ENCODE measurements around the gene XPNPEP1. TPM values are rescaled to one million over a fixed set of nuclear protein-coding genes. Genes with fewer than 3 reads are reported as not detected.
A peak's percentile ranks its signal among the peaks of the same experiment; 100 is the strongest.

The XPNPEP1 gene
- polyA plus RNA-seq, 3 donors, result 32.1 to 62.1 (median 38.4) TPM

DNA sequence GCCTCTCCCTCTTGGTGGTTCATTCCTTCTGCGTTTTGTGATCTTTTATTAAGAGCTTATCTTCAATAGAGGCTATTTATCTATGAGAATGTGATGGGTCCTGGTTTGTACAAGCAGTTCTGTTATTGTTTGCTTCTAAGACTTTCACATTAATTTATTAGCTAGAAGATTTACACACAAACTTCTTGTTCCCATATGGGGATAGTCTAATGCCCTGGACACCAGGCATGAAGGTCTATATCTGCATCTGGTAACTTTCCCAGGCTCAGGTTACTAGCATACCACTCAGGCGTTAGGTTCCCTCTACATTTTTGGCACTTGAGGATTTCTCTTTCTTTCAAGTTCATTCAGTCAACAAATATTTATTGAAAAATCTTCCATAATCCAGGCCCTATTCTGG is 7.7 kb downstream of the XPNPEP1 start:
- H2AFZ ChIP-seq (ENCODE audit: insufficient read depth, low read depth, low read length, poor library complexity, severe bottlenecking), result no peak overlapping the region
- no peak overlapping the region for H3K9ac ChIP-seq (ENCODE audit: insufficient read depth, low read length, poor library complexity, severe bottlenecking)
- TF ChIP-seq, protein P1, sequence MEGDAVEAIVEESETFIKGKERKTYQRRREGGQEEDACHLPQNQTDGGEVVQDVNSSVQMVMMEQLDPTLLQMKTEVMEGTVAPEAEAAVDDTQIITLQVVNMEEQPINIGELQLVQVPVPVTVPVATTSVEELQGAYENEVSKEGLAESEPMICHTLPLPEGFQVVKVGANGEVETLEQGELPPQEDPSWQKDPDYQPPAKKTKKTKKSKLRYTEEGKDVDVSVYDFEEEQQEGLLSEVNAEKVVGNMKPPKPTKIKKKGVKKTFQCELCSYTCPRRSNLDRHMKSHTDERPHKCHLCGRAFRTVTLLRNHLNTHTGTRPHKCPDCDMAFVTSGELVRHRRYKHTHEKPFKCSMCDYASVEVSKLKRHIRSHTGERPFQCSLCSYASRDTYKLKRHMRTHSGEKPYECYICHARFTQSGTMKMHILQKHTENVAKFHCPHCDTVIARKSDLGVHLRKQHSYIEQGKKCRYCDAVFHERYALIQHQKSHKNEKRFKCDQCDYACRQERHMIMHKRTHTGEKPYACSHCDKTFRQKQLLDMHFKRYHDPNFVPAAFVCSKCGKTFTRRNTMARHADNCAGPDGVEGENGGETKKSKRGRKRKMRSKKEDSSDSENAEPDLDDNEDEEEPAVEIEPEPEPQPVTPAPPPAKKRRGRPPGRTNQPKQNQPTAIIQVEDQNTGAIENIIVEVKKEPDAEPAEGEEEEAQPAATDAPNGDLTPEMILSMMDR (IDR thresholded peaks at IDR 0.05), result no peak
- Mint-ChIP-seq H3K27ac (peak overlapping the region; percentile 61 to 86 (median 76)), H3K27me3 (ENCODE audit: low read depth in 3 of 3) (peaks cover 0 to 1% (median 0%) of the 10 kb centered on the region in 3 donors), H3K4me1 (peaks cover 66% of the 10 kb centered on the region), H3K9me3 (peaks cover 0 to 10% (median 0%) of the 10 kb centered on the region in 7 donors), H3K36me3 (peaks cover 29 to 35% of the 10 kb centered on the region in 2 donors), H3K4me3 (no peak overlapping the region)
- peaks cover 4 to 25% of the 10 kb centered on the region in 2 donors for H3K36me3 ChIP-seq (replicated peaks in 1 of 2; ENCODE audit: control insufficient read depth in 1 of 2, insufficient read depth in 2 of 2, low read length in 2 of 2)
- intact Hi-C loops (cut with micrococcal nuclease), result no loop called here
- H3K4me3 ChIP-seq (replicated peaks in 1 of 3; ENCODE audit: low read depth in 2 of 3, low read length in 3 of 3), result no peak overlapping the region
- DNase-seq, result no peak
- H4K20me1 ChIP-seq (ENCODE audit: insufficient read depth, low read length), result peaks cover 19% of the 10 kb centered on the region
- peaks cover 45 to 53% of the 10 kb centered on the region in 2 donors for H3K4me1 ChIP-seq (ENCODE audit: control insufficient read depth in 1 of 2, insufficient read depth in 2 of 2, low read length in 2 of 2)
- H3K79me2 ChIP-seq (ENCODE audit: insufficient read depth, low read length), result peaks cover 94% of the 10 kb centered on the region
- no CpG with 5 or more reads among the region's 2 CpGs for WGBS (ENCODE audit: insufficient coverage)
- H3K9me3 ChIP-seq (replicated peaks in 1 of 2; ENCODE audit: control insufficient read depth in 1 of 2, insufficient read depth in 1 of 2, low read length in 2 of 2), result no peaks in the 10 kb centered on the region
- H3K27ac ChIP-seq (ENCODE audit: low read depth in 1 of 2, low read length in 2 of 2), result peak overlapping the region in 1 of 2 donors; percentile 63
- no peaks in the 10 kb centered on the region for H3K27me3 ChIP-seq (ENCODE audit: control insufficient read depth in 2 of 2, insufficient read depth in 2 of 2, low read length in 2 of 2)
- no peak overlapping the region for H3K4me2 ChIP-seq (replicated peaks; ENCODE audit: extremely low read depth, low read length, poor library complexity, severe bottlenecking)

DNA sequence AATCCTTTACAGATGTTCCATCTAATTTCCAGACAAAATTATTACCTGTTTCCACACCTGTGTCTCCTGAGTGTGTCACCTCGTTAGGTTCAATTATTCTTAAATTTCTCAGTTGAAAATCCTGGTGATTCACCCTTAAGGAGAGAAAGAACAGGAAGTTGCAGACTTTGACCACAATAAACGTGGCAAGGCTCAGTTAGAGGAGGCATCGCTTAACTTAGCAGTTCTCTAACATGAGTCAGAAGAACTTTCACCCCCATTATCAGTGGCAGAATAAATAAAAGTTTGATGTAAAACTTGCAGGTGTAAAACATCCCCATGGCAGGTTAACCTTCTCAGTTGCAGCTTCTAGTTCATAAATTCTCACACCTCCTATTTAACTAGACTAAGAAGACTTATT is 8.3 kb downstream of the XPNPEP1 start:
- TF ChIP-seq, protein P1 (IDR thresholded peaks at IDR 0.05), result no peak
- Histone ChIP-seq H2AFZ (ENCODE audit: insufficient read depth, low read depth, low read length, poor library complexity, severe bottlenecking) (no peak overlapping the region), H3K4me1 (ENCODE audit: control insufficient read depth in 1 of 2, insufficient read depth in 2 of 2, low read length in 2 of 2) (peaks cover 45 to 53% of the 10 kb centered on the region in 2 donors), H3K4me2 (replicated peaks; ENCODE audit: extremely low read depth, low read length, poor library complexity, severe bottlenecking) (peak overlapping the region; percentile 33), H3K36me3 (replicated peaks in 1 of 2; ENCODE audit: control insufficient read depth in 1 of 2, insufficient read depth in 2 of 2, low read length in 2 of 2) (peaks cover 4 to 28% of the 10 kb centered on the region in 2 donors), H3K9me3 (replicated peaks in 1 of 2; ENCODE audit: control insufficient read depth in 1 of 2, insufficient read depth in 1 of 2, low read length in 2 of 2) (no peaks in the 10 kb centered on the region), H4K20me1 (ENCODE audit: insufficient read depth, low read length) (peaks cover 19% of the 10 kb centered on the region), H3K27ac (ENCODE audit: low read depth in 1 of 2, low read length in 2 of 2) (peak overlapping the region in 1 of 2 donors; percentile 63), H3K79me2 (ENCODE audit: insufficient read depth, low read length) (peaks cover 91% of the 10 kb centered on the region), H3K9ac (ENCODE audit: insufficient read depth, low read length, poor library complexity, severe bottlenecking) (no peak overlapping the region), H3K27me3 (ENCODE audit: control insufficient read depth in 2 of 2, insufficient read depth in 2 of 2, low read length in 2 of 2) (no peaks in the 10 kb centered on the region), H3K4me3 (replicated peaks in 1 of 3; ENCODE audit: low read depth in 2 of 3, low read length in 3 of 3) (no peak overlapping the region)
- H3K9me3 Mint-ChIP-seq, result peaks cover 0 to 10% (median 0%) of the 10 kb centered on the region in 7 donors
- peaks cover 69% of the 10 kb centered on the region for H3K4me1 Mint-ChIP-seq
- H3K4me3 Mint-ChIP-seq, result peak overlapping the region in 1 of 2 donors; percentile 67
- H3K27ac Mint-ChIP-seq, result peak overlapping the region; percentile 61 to 88 (median 76)
- peak; percentile 68 to 89 (median 86) for DNase-seq
- peaks cover 0 to 1% (median 0%) of the 10 kb centered on the region in 3 donors for H3K27me3 Mint-ChIP-seq (ENCODE audit: low read depth in 3 of 3)
- peaks cover 31 to 37% of the 10 kb centered on the region in 2 donors for H3K36me3 Mint-ChIP-seq
- no CpG with 5 or more reads among the region's 3 CpGs for WGBS (ENCODE audit: insufficient coverage)
- intact Hi-C loops (cut with micrococcal nuclease), result no loop called here
